Left forelimb (tissue), 1 donor: ENCODE data around the gene PCNX2.

ENCODE experiments used
- DNase-seq: peaks from one replicate; pipeline ENCODE4 v3.0.0-alpha.2; 2018; ENCODE audit warnings: low spot score

The PCNX2 gene

DNA sequence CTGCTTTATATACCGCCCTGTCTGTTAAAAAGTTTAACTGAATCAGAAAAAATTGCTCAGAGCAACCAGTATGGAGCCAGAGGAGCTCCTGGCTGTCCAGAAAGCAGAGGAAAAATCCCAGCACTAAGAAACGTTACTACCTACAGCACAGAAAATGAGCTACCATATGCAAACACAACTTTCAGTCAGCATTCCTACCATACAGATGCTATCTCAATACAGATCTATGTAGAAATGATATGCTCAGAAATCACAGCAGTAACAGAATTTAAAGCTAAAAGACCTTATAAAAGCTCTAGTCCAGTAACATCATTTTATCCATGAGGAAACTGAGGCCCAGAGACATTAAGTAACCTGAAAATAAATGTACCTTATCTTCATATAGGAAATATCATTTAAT lies 38.7 kb downstream of the PCNX2 start:
- DNase-seq, result no peak

DNA sequence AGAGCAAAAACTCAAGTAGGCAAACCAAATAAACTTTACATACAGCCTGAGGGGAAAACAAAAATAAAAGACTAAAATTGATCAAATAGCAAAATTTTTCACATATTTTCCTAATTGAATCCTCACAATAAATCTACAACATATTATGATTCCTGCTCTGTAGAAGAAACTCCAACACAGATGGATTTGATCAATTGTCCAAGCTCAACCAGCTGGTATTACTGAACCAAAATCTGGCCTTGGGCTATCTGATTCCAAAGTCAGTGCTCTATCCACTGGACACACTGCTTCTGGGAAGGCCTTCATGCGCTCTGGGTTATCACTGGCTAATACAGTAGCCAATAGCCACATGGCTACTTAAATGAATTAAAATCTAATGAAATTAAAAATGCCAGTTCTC lies 39.3 kb downstream of the PCNX2 start:
- no peak for DNase-seq

DNA sequence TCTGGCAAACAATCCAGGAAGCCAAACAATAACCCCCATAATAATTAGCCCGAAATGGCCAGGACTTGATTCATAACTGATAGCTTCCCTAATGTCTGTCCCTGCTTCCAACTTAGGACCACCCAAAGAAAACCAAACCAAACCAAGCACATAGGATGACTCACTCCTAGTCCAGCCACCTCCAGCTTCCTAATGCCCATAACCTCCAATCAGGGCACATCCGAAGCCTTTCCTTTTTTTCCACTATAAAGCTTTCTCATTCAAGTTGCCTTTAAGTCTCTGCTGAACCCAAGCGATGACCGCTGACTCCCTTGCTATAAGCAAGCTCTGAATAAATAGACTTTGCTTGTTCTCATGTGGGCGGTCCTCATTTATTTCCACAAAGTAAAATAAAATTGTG lies 40.4 kb downstream of the PCNX2 start:
- DNase-seq, result no peak

DNA sequence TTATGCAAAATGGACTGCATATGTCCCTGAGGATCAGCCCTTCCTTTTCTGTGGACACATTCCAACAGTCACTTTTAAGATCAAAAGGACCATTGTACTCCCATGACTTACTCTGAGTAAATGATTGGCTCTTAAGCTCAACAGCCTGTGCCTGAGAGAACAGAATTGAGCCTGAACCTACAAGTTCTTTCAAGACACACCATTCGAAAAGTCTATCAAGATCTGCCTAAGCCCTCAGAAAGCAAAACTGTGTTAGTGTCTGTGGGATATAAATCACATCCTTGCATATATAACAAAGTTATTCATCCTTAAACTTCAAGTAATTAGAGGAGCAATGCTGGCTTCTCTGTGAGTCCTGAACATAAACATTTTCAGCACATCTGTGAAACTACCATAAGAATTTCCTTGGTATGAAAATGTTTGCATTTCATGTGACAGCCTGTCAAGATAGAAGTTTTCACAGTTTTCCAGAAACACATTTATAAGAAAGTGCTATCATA lies 41.6 kb downstream of the PCNX2 start:
- no peak for DNase-seq

DNA sequence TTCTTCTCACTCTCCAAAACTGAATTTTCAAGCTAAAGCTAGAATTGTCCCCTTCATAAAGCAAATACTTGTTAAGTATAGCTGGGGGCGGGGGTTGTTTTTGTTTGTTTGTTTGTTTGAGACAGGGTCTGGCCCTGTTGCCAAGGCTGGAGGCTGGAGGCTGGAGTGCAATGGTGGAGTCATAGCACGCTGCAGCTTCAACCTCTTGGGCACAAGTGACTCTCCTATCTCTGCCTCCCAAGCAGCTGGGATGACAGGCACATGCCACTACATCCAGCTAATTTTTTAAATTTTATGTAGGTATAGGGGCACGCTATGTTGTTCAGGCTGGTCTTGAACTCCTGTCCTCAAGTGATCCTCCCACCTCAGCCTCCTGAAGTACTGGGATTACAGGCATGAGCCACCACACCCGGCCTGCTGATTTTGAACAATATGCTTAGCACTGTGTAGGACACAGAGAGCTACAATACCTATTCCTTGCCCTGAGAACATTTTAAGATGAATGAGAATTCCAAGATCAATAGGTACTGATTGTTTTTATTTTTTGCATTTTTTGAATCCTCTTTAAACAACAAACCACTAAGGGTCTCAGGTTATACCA lies 42.2 kb downstream of the PCNX2 start:
- no peak for DNase-seq

DNA sequence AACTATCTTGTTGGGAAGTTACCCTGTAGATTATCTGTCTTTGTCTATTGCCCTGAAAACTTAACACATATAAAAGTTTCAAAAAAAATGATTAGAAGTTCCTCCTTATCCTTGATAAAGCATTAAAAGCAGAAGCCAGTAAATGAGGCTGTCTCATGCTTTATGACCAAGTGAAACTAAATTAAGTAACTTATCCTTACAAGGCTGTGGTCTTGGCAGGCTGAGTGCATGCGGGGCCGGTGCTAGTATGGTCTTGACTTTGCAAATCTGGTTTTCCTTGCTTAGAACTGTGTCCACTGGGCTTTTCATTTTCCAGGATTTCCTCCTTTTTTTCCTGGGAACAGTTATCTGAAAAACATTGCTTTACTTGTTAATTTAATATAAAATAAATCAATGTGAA lies 43.1 kb downstream of the PCNX2 start:
- no peak for DNase-seq

DNA sequence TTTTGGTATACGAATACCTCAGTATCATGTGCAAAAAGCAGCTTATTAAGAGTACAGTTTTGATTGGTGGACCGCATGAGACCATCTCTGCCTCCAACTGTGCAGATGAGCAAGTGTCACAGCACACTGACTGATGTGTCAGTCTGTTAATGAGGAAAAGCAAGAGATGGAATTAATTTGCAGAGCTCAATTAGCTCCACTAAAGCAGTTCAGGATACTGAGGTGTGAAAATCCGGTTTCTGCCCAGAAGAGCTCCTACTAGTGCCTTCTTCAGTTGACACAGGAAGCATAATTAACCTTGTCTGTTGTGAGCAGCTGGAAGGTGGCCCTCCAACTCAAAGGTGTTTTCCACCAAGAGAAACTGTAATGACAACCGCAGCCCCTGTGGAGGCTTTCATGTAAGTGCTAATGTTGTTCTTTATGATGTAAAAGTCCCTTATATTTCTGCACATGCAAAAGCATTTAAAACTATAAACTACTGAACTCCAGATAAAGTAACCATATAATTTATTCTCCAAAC lies 44.3 kb downstream of the PCNX2 start:
- DNase-seq, result no peak

DNA sequence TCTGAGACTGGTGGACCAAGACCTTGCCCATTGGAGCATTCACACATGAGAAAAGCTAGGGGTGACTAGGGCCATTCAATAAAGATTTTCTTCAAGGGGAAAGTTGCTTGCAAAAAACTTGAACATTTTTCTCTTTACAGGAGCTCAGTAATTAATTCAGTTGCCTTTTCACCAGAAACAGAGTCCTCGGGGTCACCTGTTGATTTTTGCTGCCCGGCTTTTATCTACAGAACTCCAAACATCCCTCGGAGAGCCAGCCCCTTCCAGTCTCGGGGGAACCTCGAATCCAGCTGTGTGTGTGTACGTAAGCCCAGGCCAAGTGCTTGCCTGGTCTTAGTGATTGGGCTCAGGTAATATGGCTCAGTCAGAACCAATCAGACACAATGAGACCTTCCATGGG lies 47.5 kb downstream of the PCNX2 start:
- DNase-seq, result no peak

DNA sequence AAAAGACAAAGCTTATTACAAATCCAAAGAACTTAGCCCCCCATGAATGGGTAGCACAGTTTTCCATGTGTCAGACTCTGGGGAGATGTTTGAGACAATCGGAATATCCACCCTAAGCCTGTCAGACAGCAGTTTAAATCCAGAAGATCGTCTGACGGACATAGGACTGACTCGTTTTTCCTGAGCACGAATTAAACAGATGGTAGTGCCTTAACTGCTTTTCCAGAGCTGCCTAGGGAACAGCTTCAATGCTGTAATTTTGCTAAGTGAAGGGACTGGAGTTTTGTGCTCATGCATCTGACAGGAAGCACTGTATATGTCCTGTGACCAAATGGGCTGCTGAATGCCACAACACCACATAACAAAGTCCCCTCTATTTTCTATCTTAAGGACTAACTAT lies 48.6 kb downstream of the PCNX2 start:
- DNase-seq, result no peak

DNA sequence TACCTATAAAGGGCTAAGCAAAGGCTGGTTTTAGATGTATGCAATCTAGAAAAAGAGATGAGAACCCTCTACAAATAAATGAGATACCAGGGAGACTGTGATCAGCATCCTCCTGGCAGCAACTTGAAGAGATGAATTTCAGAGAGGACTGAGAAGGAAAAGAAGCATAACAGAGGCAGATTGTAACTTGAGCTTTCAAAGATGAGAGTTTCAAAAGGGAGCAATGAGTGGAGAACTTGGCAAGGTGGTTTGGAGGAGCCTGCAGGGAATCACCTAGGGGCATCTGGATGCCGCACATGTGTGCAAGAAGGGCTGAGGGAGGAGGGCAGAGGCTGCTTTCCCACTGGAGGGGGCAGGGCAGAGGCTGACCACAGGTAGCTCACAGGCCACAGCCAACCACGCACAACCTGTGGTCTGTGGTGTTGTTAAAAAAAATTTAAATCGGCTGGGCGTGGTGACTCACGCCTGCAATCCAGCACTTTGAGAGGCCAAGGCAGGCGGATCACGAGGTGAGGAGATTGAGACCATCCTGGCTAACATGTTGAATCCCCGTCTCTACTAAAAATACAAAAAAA lies 50.2 kb downstream of the PCNX2 start:
- no peak for DNase-seq

DNA sequence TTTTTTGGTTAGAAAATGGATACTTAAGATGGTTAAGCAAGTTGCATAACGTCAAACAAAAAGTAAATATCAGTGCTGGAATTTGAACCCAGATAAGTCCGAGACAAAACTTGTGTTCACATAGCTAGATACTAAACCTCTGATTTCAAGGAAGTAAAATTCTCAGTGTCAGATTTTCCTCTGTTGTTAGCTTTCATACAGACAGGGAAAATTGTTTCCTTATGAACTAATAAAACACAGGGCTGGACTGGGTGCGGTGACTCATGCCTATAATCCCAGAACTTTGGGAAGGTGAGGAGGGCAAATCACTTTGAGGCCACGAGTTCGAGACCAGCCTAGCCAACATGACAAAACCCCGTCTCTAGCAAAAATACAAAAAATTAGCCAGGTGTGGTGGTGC lies 51.3 kb downstream of the PCNX2 start:
- DNase-seq, result no peak

DNA sequence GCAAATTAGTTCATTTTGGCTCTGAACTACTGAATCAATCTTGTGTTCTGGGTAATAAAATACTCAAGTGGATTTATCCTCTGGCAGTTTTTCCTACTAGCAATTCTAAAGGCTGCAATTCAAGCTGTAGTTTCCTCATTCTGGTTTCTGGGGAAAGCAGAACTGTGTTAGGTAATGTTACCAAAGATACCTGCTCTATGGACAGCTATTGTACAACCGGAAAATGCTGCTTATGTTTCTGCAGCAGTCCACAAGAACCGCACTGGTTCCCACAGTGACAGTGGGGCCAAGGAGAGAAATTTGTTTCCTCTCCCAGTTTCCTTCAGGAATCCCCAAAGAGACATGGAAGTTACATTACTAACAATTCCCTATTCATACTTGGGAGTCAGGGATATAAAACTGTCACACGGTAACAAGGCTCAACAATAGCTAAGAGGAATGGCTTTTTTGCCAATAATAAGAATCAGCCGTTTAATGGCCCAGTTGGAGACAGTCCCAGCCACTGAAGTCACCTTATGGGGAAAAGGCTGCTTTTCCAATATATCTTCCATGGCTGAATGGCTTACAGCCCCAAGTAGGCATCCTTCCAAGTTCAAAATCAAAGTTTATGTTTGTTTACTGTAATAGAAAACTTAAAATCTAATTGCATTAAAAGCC lies 52.6 kb downstream of the PCNX2 start:
- no peak for DNase-seq

DNA sequence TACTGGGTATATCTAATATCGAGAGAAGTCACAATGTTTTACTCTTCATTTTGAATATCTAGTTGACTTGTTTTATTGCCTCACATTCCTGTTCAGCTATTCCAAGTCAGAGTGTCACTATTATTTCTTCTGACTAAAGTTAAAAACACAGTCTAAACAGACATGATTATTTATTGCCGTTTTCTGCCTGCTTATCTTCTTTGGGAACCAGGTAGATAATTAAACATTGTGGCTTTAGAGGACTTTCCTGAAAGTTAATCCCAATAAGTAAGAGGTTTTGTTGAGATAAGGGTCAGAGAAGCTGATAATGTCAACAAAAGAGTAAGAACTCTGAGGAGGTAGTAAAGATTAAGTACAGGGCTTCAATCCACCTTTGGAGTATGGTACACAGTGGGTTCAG lies 53.8 kb downstream of the PCNX2 start:
- no peak for DNase-seq

DNA sequence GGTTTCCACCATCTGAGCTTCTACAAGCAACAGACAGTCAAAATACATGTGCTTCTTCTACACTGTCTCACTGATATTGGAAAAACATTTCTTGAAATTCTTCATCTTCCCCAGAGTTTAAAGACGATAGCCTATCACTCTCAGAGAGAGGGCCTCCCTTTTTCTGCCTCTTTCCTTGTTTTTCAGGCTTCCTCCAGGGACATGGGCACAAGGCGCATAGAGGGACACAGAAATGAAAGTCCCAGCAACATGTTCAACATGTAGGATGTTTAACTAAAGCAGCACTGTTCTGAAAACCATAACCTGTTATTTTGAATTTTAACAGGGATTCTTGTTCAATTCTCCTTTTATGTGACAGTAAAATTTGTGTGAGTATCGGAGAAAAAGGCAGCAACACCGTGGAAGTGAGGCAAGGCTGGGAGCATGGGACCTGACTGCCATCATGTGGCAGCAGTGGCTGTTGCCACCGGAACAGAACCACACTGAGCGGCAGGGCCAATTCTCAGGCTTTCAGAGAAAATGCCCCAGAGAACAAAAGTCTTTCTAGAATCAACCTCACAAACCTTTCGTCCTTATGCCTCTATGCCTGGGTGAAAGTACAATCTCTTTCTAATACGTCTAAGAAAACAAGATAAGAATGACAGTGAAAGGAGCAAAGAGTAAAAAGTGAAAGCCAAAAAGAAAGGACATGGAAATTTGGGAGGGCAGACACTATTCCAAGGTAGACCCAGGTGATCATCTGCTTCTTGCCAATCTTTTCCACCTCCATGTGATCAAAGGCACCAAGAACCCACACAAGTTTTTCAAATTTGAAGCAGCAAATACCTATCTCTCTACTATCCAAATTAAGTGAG lies 54.5 kb downstream of the PCNX2 start:
- peak; percentile 74 for DNase-seq

DNA sequence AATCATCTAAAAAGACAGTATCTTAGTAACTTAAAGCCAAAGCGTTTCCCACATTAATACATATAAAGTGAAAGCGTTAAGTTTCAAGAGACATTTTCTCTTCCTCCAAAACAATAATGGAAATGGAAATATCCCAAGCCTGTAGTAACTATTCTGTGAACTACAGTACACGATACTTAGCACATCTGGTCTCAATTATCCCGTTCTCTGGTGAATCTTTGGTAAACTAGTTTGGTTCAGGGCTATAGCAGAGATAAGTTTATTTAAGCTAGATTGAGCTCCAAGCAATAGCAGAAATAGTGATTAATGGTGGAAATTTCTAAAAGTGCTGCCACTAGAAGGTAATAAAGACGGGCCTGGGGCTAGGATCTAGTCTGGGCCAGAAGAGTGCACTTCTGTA lies 55.2 kb downstream of the PCNX2 start:
- DNase-seq, result no peak

DNA sequence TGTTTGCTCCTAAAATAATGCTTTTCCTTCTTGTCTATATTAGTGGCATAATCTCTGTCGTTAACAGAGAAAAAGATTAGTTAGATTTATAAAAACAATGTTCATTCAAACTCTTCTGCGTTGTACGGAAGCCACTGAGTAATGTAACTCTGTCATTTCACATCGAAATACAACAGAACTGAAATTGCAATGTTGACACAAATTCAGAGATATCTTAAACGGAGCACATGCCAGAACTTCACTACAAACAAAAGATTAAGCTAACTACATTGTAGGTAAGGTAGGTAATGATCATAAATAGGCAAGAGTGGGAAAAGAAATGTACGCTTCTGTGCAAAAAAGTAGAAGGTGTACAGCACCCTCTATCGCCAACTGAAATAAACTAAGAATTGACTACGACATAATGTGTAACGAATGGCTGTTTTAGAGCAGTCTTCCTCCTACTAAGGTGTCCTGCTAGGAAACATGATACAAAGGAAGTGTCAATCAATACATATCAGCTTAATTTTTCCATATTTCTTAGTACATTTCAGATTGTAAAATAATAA lies 56.6 kb downstream of the PCNX2 start:
- DNase-seq, result no peak

DNA sequence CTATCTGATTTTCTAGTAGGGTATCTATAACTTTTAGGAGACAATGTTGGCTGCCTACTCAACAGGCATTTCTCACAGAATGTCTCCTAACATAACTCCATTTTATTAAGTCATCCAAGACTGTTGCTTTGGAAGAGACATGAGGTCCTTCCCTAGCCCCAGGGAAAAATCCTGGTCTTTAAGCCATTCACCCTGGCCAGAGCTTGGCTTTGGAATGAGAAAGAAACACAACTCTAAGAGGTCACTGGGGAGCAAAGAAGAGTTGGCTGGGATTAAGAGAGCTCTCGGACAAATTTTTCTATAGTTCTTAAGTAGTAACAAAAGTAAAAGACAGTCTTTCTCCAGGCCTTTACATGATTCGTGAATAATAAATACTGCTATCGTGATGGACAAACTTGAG lies 57.9 kb downstream of the PCNX2 start:
- DNase-seq, result no peak

DNA sequence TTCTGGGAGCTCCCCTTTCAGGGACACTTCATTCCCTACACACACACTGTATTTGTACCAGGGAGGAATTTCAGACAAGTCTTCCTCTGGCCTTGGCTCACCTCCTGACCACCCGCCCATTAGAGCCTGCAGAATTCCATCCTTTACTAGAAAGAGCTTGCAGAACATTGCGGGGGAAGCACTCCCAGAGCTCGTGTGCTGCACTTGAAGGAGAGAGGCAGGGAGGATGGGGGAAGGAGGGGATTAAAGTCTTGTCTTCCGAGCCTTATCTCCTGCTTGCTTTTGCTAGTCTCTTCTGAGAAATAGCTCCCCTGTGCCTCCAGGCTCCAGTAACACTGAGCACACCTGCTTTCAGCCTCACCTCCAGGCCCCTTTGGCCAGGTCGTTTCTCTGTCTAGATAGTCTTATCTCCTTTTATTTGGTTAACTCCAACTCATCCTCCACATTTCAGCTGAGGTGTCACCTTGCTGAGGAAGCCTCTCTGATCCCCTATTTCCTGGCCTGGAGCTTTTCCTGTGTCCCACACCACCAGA lies 62.0 kb downstream of the PCNX2 start:
- no peak for DNase-seq

DNA sequence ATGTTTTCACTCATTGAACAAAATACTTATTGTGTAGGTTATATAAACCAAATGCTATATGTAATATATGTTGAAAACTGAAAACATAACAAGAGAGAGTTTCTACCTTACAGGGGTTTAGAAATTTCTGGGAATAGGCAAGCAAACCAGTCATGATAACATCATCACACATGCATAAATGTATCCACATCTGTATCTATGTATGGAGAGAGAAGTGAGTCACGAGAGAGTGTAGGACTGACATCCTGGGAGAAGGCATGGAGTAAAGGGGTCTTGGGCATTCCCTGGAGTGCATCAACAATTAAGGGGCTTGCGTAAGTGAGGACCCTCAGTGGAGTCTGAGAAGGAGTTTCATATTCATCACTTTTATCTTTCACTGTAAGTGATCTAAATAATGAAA lies 65.5 kb downstream of the PCNX2 start:
- no peak for DNase-seq

DNA sequence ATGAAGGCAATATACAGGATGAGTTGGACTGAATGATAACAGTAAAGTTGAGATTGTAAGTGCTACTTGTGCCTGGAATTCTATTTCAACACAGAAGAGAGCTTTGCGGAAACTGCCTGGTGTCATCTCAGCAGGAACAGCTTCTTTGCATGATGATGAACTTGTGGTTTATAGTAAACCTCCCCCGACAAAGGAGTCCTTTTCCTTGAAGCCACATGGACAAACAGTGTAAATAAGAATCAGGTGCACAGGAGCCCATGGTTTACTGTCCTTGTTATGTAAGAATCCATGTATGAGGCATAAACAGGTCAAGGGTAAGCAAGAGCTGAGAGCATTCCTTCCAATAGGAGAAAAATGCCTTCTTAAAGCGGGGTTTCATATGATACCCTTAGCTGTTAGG lies 66.2 kb downstream of the PCNX2 start:
- no peak for DNase-seq

DNA sequence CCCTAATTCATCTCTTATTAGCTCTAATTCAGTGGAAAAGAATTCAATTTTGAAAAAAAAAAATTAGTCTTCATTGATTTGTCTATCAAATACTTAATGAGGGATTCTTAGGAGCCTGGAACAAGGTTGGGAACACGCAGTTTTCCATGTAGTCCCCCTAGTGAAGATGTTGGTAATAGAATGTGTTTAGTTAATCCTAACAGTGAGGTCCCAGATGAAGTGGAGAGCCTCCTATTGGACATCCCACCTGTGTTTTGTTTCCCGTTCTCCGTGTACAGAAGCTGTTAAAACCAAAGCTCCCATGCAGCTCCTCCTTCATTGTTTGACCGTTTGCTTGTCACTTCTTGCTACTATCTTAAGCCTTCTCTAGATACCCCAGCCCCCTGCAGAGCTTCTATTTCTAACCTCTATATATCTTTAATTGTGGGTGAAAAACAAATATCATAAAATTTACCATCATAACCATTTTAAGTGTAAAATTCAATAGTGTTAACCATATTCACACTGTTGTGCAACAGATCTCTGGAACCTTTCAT lies 67.5 kb downstream of the PCNX2 start:
- no peak for DNase-seq

DNA sequence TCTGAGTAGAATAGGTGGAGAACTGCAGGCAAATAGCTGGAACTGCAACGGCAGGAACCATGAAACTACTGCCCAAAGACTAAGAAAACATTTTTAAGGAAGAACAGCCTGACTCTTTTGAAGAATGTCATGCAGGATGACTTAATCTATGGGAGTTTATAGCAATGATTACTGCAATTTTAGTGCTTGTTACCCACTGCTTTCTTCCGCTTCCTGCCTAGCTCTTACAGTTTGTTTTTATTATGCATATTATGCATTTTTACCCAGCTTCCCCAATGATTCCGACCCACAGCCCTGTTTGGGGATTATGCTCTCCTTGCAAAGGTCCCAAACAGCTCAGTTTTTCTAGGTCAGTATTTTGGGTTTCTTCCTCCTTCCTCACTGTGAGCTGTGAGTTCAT lies 71.2 kb downstream of the PCNX2 start:
- no peak for DNase-seq
